ENCODE data around the gene ARHGAP4.

Gene ARHGAP4

GRCh38 chrX:153920546-153920945 lies 5.5 kb downstream of the ARHGAP4 start:
- no peak for DNase-seq
- no peak for TF ChIP-seq CTCF (IDR thresholded peaks at IDR 0.05)
- H3K4me3 Mint-ChIP-seq, result no peak overlapping the region
- peaks cover 26% of the 10 kb centered on the region for H3K4me1 Mint-ChIP-seq
- peaks cover 60% of the 10 kb centered on the region for H3K9me3 Mint-ChIP-seq
- no peaks in the 10 kb centered on the region for H3K27me3 Mint-ChIP-seq (ENCODE audit: low read depth, poor library complexity)
- peaks cover 5% of the 10 kb centered on the region for H3K36me3 Mint-ChIP-seq (ENCODE audit: low read depth)
- H3K27ac Mint-ChIP-seq, result no peak overlapping the region

- Mint-ChIP-seq H3K27me3 (ENCODE audit: low read depth, poor library complexity) (no peaks in the 10 kb centered on the region), H3K4me1 (peaks cover 15% of the 10 kb centered on the region), H3K27ac (no peak overlapping the region), H3K36me3 (ENCODE audit: low read depth) (peaks cover 5% of the 10 kb centered on the region), H3K9me3 (peaks cover 54% of the 10 kb centered on the region), H3K4me3 (no peak overlapping the region)
- no peak for DNase-seq
- no peak for TF ChIP-seq CTCF (IDR thresholded peaks at IDR 0.05)
Observed at GRCh38 chrX:153919281-153919680, 6.8 kb downstream of the ARHGAP4 start.

- H3K9me3 Mint-ChIP-seq, result peaks cover 53% of the 10 kb centered on the region
- no peak for TF ChIP-seq CTCF (IDR thresholded peaks at IDR 0.05)
- peaks cover 12% of the 10 kb centered on the region for H3K4me1 Mint-ChIP-seq
- peaks cover 5% of the 10 kb centered on the region for H3K36me3 Mint-ChIP-seq (ENCODE audit: low read depth)
- no peak overlapping the region for H3K4me3 Mint-ChIP-seq
- H3K27me3 Mint-ChIP-seq (ENCODE audit: low read depth, poor library complexity), result no peaks in the 10 kb centered on the region
- no peak overlapping the region for H3K27ac Mint-ChIP-seq
- DNase-seq, result no peak
Observed at GRCh38 chrX:153917869-153918268, 8.2 kb downstream of the ARHGAP4 start.

- Mint-ChIP-seq H3K4me3 (no peak overlapping the region), H3K27me3 (ENCODE audit: low read depth, poor library complexity) (no peaks in the 10 kb centered on the region), H3K9me3 (peaks cover 53% of the 10 kb centered on the region), H3K36me3 (ENCODE audit: low read depth) (peaks cover 5% of the 10 kb centered on the region), H3K4me1 (peaks cover 8% of the 10 kb centered on the region), H3K27ac (no peak overlapping the region)
- DNase-seq, result no peak
- no peak for TF ChIP-seq CTCF (IDR thresholded peaks at IDR 0.05)
Observed at GRCh38 chrX:153913701-153914100, 12.4 kb downstream of the ARHGAP4 start.

- Mint-ChIP-seq H3K4me3 (no peak overlapping the region), H3K36me3 (ENCODE audit: low read depth) (peaks cover 5% of the 10 kb centered on the region), H3K4me1 (peaks cover 8% of the 10 kb centered on the region), H3K9me3 (peaks cover 53% of the 10 kb centered on the region), H3K27me3 (ENCODE audit: low read depth, poor library complexity) (no peaks in the 10 kb centered on the region), H3K27ac (no peak overlapping the region)
- TF ChIP-seq CTCF (IDR thresholded peaks at IDR 0.05), result no peak
- DNase-seq, result no peak
Observed at GRCh38 chrX:153913211-153913610, 12.9 kb downstream of the ARHGAP4 start.

GRCh38 chrX:153911798-153912197 lies 14.3 kb downstream of the ARHGAP4 start:
- Mint-ChIP-seq H3K36me3 (ENCODE audit: low read depth) (peaks cover 5% of the 10 kb centered on the region), H3K27me3 (ENCODE audit: low read depth, poor library complexity) (no peaks in the 10 kb centered on the region), H3K4me1 (peaks cover 8% of the 10 kb centered on the region), H3K9me3 (peaks cover 46% of the 10 kb centered on the region), H3K27ac (no peak overlapping the region), H3K4me3 (no peak overlapping the region)
- no peak for DNase-seq
- TF ChIP-seq CTCF (IDR thresholded peaks at IDR 0.05), result no peak

Data from nephron progenitor cell (in vitro differentiated cells).